Right ventricle myocardium inferior (tissue), 1 donor: Measurements from ENCODE around the gene NSG1. TPM values are rescaled to one million over a fixed set of nuclear protein-coding genes. Genes with fewer than 3 reads are reported as not detected.
"Not testable (repeated sequence)": the region's sequence is repeated elsewhere in the genome, so short reads cannot be mapped to it uniquely, and the experiment has no call there.

ENCODE experiments used
- ATAC-seq: fragments of 200-7000 bp; cut with Tn5 transposase; one replicate; pipeline ENCODE4 v1.9.1; 2020; ENCODE audit warnings: mild to moderate bottlenecking, moderate library complexity
- DNase-seq: peaks from one replicate; pipeline ENCODE4 v3.0.0; 2021; ENCODE audit errors: missing footprints
- intact Hi-C: fragments of 100-400 bp; cut with DNase I; formaldehyde crosslinking; loops from one replicate; pipeline ENCODE4 v1.11.0; 2022
- total RNA-seq: library from RNA; stranded (reverse); fragmentation: NEBNext Ultra II Directional; extraction: Animal tissue kit (Norgen Biotek cat#: 25700); gene quantifications from one replicate; pipeline ENCODE4 v1.2.1, GENCODE V29; 2021
- donor health status: DM: no; HTN: yes; CAD: no; lungs with severe emphysema.

NSG1 gene
- total RNA-seq, 1 donor from 2014 or later: 8.9 TPM

DNA sequence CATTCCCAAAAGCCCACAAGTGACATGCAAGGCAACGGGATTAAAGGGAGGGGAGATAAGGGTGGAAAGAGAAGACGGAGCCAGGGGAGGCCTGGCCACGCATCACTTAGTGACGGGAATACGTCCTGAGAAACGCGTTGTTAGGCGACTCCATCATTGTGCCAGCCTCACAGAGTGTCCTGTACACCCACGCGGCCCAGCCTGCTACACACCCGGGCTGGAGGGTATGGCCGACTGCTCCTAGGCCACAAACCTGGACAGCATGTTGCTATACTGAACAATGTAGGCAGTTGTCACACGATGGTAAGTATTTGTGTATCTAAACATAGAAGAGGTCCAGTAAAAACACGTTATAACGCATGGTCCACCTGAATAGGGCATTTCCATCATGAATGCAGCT lies 23.4 kb downstream of the NSG1 start:
- DNase-seq (peak; percentile 68), ATAC-seq (no peak)
- intact Hi-C loops: no loop called here

DNA sequence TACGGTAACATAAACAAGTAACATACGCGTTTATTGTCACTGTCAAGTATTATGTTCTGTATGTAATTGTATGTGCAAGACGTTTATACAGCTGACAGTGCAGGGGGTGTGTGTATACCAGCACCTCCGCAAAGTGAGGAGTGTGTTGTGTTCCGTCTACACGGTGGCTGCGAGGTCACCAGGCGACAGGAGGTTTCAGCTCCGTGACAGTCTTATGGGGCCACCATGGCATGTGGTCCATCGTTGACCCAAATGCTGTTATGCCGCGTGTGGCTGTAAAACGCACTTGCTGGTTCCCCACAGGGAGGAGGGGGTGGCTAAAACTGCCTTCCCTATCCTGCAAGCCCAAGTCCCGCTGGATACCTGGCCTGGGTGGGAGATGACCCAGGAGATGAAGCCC lies 25.0 kb downstream of the NSG1 start:
- intact Hi-C loops: no loop called here
- DNase-seq (peak; percentile 25), ATAC-seq (no peak)

DNA sequence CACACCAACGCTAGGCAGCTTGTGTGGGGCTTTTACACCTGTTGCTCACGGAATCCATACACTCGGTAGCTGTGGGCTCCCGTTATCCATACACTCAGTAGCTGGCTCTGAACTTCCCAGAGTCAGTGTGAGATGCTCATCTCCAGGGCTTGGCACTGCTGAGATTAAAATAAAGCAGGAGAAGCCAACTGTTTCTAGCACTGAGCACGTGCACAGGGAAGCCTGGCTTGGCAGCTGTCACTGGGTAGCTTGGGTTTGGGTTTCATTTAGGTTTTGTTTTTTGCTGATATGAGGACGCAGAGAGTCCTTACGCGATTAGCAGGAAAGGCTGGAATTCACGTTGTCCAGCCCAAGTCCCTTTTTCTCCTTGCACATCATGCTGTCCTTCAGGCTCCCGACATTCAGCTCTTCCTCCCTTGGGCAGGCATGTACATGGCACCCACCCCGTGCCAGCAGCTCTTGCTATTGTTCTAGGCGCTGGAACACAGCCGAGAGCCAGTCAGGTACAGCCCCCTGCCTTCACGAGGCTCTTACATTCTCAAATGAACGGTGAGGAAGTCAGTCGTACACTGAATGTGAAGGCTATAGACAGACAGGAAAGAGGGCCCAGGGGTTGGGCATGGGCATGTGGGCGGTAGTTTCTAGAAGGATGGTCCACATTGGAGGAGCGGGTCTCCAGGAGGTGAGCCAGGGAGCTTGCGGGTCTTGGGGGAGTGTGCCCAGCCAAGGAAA lies 25.9 kb downstream of the NSG1 start:
- ATAC-seq (no peak), DNase-seq (no peak)
- intact Hi-C loops: no loop called here

DNA sequence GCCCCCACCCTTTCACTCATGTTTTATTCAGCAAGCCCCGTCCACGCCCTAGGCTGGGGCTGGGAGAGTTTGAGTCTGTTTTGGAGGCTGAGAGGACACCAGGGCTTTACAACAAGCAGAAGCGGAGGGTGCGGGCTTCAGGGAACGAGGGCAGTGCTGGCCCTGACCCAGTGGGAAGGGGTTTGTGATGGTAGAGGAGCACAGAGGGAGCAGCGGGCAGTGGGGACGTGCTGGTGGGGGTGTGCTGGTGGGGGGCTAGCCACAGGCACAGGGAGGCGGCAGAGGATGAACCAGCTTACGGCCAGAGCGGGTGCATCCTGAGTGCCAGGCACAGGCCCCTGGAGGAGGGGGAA lies 26.4 kb downstream of the NSG1 start:
- ATAC-seq (no peak), DNase-seq (peak; percentile 63)
- intact Hi-C loops: no loop called here

DNA sequence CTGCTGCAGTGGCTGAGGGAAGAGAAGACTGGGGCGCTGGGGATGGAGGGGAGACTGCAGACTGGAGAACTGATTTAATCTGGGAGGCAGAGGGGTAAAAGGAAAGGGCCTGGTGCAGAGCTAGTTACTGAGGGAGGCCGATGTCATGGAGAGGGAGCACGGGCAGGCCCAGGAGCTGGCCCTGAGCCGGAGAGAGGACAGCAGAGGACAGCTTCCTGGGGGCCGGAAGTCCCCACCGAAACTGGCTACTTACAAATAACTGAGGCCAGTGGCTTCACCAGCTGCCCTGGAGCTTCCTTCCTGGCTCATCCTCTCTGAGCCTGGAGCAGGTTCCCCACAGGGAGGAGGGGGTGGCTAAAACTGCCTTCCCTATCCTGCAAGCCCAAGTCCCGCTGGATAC lies 26.9 kb downstream of the NSG1 start:
- ATAC-seq: no peak
- no peak for DNase-seq
- intact Hi-C loops: no loop called here

DNA sequence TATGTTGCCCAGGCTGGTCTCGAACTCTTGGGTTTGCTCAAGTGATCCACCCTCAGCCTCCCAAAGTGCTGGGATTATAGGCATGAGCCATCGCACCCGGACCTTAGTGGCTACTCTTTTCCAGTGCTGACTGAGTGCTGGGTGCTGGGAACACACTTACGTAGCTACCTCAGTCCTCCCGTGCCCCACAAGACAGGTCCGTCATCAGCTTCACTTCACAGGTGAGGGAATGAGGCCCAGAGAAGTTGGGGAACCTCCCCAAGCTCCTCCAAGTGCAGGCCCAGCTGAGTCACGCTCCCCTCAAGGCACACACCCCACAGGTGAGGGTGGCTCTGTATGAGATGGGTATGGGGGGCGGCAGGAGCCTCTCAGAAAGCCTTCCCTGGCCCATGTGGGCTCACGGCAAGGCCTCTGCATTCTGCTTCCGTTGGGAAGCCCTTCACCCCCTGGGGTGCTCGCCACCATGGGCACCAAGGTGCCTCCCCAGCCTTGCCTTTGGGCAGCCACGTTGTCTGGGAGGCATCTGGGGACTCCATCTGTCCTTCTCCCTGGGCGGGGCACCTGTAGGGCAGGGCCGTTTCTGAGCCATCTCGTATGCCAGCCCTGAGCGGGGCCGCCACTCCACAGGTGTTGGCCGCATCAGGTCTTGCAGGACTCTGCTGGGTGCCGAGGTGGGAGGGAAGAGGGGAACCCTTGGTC lies 28.4 kb downstream of the NSG1 start:
- intact Hi-C loops: no loop called here
- DNase-seq: peak; percentile 18
- ATAC-seq: no peak

DNA sequence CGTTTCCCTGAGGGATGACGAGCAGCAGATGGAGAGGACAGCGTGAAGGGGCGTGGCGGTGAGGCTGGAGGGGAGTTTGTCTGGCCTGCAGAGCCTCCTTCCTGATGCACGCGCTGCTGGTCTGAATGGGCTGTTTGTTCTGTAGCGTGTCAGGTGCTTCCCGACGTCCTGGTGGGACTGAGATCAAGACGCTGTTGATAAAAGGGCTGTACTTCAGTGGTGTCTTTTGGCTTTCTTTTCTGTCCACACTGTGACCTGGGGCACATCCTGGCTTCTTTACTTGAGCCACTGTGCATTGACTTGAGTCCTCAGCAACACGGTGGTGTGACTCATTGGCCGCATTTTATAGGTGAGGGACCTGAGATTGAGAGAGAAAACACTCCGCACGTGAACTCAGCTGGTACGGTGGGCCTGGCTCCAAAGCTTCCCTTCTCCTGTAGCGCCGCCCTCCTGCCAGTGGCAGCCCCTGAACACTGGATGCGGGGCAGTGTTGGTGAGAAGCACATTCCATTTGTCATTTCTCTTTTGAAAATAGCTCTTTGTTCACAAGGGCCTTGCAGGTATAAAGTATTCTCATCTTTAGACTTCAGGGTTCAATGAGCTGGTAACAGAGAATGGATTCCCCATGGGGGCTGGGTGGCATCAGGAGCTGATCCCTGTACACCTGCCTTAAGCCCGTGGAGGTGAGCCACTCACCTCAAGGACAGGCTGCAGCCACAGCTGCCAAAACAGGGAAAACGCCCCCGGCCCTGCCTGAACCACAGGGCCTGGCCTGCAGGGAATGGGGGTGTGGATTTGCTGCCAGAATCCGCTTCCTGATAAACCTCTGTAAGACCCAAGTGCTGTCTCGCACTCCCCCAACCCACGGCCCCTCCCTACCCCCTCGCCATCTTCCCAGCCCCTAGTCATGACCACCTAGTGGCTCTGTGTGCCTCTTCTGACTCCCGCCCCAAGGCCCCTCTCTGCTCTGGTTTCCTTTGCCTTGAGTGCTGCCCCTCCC lies 29.2 kb downstream of the NSG1 start:
- peak; percentile 34 for DNase-seq
- ATAC-seq: no peak
- intact Hi-C loops: no loop called here

DNA sequence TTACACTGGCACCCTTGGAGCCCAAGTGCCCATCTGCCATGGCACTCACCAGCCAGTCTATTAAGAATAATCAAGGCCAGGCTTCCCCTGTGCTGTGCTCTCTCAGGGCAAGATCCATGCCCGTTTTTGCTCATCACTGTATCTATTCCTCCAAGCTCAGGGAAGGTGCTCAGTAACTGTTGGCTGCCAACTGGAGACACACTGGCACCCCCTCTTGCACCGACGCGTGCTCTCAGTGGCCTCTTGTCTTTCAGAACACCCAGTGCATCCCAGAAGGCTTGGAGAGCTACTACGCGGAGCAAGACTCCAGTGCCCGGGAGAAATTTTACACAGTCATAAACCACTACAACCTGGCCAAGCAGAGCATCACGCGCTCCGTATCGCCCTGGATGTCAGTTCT lies 30.1 kb downstream of the NSG1 start:
- ATAC-seq (no peak), DNase-seq (peak; percentile 37)
- intact Hi-C loops: no loop called here

DNA sequence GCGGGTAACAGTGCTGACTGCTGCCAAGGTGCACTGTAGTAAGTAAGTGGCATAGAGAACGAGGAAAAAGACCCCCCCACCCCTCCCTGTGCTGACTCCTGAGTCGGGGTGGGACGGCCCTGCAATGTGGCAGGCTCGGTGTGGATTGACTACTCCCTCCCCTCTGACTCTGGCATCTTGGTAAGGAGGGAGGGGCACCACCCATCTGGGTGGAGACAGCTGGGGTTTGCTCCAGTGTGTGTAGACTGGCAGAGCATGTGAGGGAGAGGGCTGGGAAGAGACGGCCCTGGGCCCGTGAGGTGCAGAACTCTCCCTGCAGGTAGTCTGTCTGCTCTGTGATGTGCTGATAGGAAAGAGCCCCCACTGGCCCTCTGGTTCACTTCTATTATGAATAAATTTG lies 31.0 kb downstream of the NSG1 start:
- DNase-seq (peak; percentile 28), ATAC-seq (no peak)
- intact Hi-C loops: no loop called here

DNA sequence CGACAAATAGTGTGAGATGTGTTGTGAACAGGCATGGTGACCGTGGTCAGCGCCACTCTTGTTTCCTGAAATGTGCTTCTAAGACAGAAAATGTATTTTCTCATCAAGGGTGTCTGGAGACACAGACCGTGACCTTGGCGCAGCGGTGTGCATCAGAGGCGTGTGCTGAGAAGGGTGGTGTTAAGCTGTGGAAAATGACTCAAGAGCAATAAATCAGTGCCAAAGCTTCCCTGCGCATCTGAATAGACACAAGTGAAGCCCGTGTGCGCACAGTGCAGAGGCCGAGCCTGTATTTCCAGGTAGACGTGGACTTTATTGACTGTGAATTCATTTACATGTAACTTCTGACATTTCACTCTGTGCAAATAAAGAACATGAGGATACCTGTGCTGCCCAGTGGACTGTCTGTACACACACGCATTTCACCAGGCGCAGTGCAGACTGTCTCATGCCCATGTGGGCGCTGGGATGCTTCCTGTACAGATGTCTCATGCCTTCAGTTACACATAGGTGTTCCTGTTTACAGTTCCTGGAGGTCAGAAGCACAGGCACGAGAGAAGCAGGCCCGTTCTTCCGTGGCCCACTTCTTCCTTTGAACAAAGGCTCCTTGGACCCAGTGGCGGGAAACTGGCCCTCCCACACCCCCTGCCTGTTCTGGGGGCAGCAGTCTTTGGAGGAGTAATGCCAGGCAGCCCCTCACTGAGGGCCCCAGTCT lies 31.9 kb downstream of the NSG1 start:
- no peak for ATAC-seq
- intact Hi-C loops: no loop called here
- peak; percentile 59 for DNase-seq

DNA sequence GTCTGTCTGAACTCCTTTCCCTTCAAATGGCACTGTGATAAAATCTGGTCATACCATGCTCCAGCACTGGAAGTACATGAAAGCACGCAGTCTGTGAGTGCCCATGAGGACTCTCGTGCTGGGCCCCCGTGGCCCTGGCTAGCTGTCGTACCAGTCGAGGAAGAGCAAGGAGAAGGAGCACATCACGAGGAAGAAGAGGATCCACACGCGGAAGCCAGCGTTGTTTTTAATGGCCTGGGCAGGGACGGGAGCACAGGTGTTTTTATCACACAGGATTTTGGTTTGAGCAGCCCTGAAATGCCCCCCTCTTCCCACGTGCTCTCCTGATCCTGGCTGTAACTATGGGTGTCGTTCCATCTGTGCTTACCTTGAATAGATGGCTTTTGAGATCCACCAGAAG lies 33.0 kb downstream of the NSG1 start:
- intact Hi-C loops: no loop called here
- ATAC-seq (no peak), DNase-seq (no peak)

DNA sequence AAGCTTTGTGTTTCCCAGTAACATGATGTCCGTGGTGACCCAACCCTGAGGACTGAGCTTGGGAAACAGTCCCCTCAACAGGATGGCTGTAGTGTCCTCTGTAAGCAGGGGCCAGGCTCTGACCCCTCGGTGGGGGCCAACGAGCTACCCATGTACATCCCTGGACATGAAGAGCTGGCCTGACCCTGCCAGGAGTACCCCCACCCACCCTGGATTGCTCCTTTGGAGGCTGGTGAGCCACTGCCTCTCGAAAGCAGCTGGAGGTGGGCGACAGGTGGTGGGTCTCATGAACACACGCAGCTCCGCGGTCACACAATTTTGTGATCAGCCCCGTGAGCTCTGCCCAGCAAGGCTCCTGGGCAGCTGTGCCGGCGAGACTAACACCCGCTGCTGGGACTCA lies 33.5 kb downstream of the NSG1 start:
- intact Hi-C loops: no loop called here
- ATAC-seq (no peak), DNase-seq (peak; percentile 32)

DNA sequence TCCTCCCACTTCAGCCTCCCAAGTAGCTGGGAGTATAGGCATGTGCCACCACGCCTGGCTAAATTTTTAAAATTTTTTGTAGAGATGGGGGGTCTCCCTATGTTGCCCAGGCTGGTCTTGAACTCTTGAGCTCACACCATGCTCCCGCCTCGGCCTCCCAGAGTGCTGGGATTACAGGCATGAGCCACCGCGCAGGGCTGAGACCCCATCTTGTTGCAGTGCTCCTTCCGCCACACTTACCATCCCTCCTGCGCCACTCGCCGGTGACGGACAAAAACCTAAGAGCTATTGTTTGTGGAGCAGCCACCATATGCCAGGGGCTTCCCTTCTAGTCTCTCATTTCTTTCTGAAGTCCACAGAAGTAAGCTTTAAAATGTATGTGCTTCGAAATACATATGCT lies 34.5 kb downstream of the NSG1 start:
- ATAC-seq: no peak
- intact Hi-C loops: no loop called here
- DNase-seq: peak; percentile 41

DNA sequence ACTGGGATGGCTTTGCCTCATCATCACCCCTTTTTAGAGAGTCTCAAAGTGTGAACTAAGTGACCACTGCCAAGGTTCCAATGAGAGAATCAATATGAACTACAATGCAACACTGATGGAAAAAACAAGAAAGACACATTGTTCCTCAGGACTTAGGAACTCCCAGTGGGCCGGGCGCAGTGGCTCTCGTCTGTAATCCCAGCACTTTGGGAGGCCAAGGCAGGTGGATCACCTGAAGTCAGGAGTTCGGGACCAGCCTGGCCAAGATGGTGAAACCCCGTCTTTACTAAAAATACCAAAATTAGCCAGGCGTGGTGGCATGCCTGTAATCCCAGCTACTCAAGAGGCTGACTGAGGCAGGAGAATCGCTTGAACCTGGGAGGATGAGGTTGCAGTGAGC lies 35.2 kb downstream of the NSG1 start:
- intact Hi-C loops, ATAC-seq: not testable (repeated sequence)
- DNase-seq: peak; percentile 42

DNA sequence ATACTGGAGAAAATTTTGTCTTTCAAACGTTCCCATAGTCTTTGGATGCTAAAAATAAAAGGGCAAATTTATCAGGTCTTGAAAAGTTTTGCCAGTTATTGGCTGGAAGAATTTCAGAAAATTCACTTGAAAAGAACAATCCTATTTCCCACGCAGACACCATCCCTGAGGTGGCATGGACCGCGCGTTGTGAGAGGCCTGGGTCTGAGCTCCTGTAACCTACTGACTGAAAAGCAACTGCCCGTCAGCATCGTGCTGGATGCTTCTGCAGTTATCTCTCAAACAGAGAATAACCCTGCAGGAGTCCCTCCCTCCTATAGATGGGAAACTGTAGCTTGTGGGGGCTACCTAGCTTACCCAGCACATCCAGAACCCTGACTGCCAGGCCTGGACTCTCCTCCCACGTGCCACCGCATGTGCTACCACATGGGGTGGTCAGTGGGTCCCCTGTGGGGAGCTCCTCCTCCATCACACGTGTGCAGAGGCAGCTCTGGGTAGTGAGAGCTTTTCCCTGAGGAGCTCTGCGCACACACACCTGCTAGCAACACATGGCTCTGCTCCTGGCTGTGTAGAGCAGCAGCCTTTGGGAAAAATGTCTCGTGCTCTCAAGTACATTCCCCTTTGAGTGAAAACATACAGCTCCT lies 36.1 kb downstream of the NSG1 start:
- ATAC-seq (no peak), DNase-seq (no peak)
- intact Hi-C loops: no loop called here

DNA sequence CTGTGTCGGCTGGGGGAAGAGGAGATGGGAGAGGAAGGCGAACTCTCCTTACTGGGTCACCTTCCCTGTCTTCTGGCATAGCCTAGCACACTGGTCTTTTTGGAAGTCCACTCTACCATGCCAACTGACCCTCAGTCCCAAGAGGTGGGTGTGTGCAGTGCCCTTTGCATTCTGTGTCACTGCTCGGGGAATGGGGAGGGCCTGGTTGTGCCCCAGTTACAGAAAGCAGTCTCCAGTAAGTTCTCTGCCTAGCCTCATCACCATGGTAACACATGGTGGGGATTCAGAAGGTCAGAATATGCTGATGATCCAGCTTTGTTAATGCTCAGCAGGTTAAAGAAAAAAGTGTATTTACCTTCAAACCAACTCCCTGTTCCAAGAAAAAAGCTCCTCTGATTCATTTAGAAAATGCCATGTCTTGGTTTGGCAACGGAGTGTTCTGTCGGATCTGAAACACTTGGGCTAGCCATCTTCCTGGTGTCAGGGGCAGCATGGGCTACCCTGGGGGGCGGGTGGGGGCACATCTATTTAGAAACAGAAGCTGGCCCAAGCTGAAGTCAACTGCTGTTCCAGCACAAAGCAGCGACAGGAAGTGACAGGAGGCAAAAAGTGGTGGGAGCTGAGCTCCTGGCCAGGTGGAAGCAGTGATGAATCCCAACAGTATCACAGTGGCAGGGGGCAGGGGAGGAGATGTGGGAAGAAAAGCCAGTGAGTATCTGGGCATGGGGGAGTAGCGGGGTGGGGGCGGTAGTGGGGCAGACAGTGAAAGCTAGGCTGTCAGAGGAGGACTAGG lies 37.0 kb downstream of the NSG1 start:
- no peak for DNase-seq
- intact Hi-C loops: no loop called here
- no peak for ATAC-seq

DNA sequence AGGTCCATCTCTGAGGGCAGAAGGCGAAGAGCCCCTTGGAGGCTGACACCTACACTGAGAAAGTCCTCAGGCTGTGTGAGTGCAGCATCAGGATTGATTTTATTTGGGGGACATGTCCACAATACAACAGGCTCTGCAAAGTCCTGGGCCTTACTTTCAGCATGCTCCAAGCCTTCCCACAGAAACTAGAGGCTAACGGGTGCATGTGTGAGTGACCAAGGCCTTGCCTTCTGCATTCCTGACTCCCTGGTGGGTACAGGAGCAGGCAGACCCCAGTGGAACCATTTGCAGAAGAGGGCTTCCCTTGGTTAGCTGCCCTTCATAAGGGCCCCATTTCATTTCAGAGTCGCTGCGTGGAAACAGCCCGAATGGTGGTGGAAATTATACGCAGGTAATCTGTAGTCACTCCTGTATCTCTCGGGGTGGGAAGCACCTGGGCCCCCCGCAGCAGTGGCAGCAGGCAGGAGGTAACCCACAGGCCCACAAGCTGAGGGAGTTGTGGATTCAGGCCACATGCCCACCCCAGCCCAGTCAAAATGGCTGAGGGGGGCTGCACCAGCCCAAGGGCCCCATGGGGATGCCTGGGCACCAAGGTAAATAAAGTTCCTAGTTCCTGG lies 37.7 kb downstream of the NSG1 start:
- intact Hi-C loops: no loop called here
- DNase-seq (no peak), ATAC-seq (no peak)
